Nephron (organoid): ENCODE data around the gene UXT.
A peak's percentile ranks its signal among the peaks of the same experiment; 100 is the strongest.

Experiments
- H3K27ac Mint-ChIP-seq, 3 experiments: 2 replicates each; pipeline ENCODE4 v1.8.0; 2020; ENCODE audit warnings: mixed read lengths in 3 of 3, mild to moderate bottlenecking in 2 of 3, moderate library complexity in 1 of 3
- H3K27me3 Mint-ChIP-seq: 2 replicates; pipeline ENCODE4 v1.8.0; 2021; ENCODE audit warnings: low read depth, mild to moderate bottlenecking, moderate library complexity, mixed read lengths
- H3K36me3 Mint-ChIP-seq: 2 replicates; pipeline ENCODE4 v1.8.0; 2020; ENCODE audit warnings: low read depth, mixed read lengths
- H3K4me1 Mint-ChIP-seq: 2 replicates; pipeline ENCODE4 v1.8.0; 2020; ENCODE audit warnings: mixed read lengths
- H3K4me3 Mint-ChIP-seq, 3 experiments: 2 replicates each; pipeline ENCODE4 v1.8.0; 2020; ENCODE audit warnings: mild to moderate bottlenecking in 3 of 3, mixed read lengths in 3 of 3, moderate library complexity in 2 of 3
- H3K9me3 Mint-ChIP-seq: 2 replicates; pipeline ENCODE4 v1.8.0; 2020; ENCODE audit warnings: mixed read lengths
- CTCF ChIP-seq, 3 experiments: fragments of 200-600 bp; sonication (generic); IDR thresholded peaks; one replicate each; pipeline ENCODE4 v1.5.0; 2021; ENCODE audit warnings: antibody characterized with exemption in 3 of 3; ENCODE audit not compliant: unreplicated experiment in 3 of 3

Gene UXT

GRCh38 chrX:47658684-47659420 is at the start of gene UXT:
UXT (minus strand) TSS chrX:47659180; CDS start chrX:47658927, 253 bp downstream.
- TF ChIP-seq CTCF (IDR thresholded peaks at IDR 0.05; ENCODE audit: unreplicated experiment in 3 of 3) = no peak
- Mint-ChIP-seq H3K9me3 (peaks cover 6% of the 10 kb centered on the region), H3K27ac (peak within 1 kb of the TSS; percentile 86 to 97 (median 94)), H3K4me1 (peaks cover 5% of the 10 kb centered on the region), H3K27me3 (no peaks in the 10 kb centered on the region), H3K4me3 (peak within 1 kb of the TSS; percentile 83 to 91 (median 85)), H3K36me3 (peaks cover 24% of the 10 kb centered on the region)

- peaks cover 3% of the 10 kb centered on the region for H3K9me3 Mint-ChIP-seq
- H3K4me1 Mint-ChIP-seq = peaks cover 52% of the 10 kb centered on the region
- H3K4me3 Mint-ChIP-seq = peak overlapping the region; percentile 7 to 24 (median 20)
- peak overlapping the region; percentile 92 to 95 (median 93) for H3K27ac Mint-ChIP-seq
- no peaks in the 10 kb centered on the region for H3K27me3 Mint-ChIP-seq
- no peak for TF ChIP-seq CTCF (IDR thresholded peaks at IDR 0.05; ENCODE audit: unreplicated experiment in 3 of 3)
- no peaks in the 10 kb centered on the region for H3K36me3 Mint-ChIP-seq
Observed at GRCh38 chrX:47707031-47707780, 48.2 kb upstream of the UXT start.

- Mint-ChIP-seq H3K36me3 (no peaks in the 10 kb centered on the region), H3K27me3 (no peaks in the 10 kb centered on the region), H3K27ac (peak overlapping the region; percentile 92 to 95 (median 93)), H3K4me3 (peak overlapping the region in 1 of 3 experiments; percentile 7), H3K9me3 (peaks cover 3% of the 10 kb centered on the region), H3K4me1 (peaks cover 55% of the 10 kb centered on the region)
- TF ChIP-seq CTCF (IDR thresholded peaks at IDR 0.05; ENCODE audit: unreplicated experiment in 3 of 3) = no peak
Observed at GRCh38 chrX:47706575-47706974, 47.6 kb upstream of the UXT start.

GRCh38 chrX:47704736-47705135 is 45.8 kb upstream of the UXT start:
- Mint-ChIP-seq H3K27ac (peak overlapping the region in 2 of 3 experiments; percentile 9 to 95), H3K27me3 (no peaks in the 10 kb centered on the region), H3K4me1 (peaks cover 58% of the 10 kb centered on the region), H3K4me3 (no peak overlapping the region), H3K9me3 (peaks cover 3% of the 10 kb centered on the region), H3K36me3 (no peaks in the 10 kb centered on the region)
- no peak for TF ChIP-seq CTCF (IDR thresholded peaks at IDR 0.05; ENCODE audit: unreplicated experiment in 3 of 3)

- Mint-ChIP-seq H3K4me3 (no peak overlapping the region), H3K9me3 (peaks cover 7% of the 10 kb centered on the region), H3K27ac (no peak overlapping the region), H3K4me1 (peaks cover 7% of the 10 kb centered on the region), H3K36me3 (no peaks in the 10 kb centered on the region), H3K27me3 (no peaks in the 10 kb centered on the region)
- TF ChIP-seq CTCF (IDR thresholded peaks at IDR 0.05; ENCODE audit: unreplicated experiment in 3 of 3) = no peak
Observed at GRCh38 chrX:47697181-47697580, 38.2 kb upstream of the UXT start.
